IMR-90 (cell line): Measurements from ENCODE around the gene TPSB2.
"Not testable (repeated sequence)": the region's sequence is repeated elsewhere in the genome, so short reads cannot be mapped to it uniquely, and the experiment has no call there.

Source experiments
- CTCF ChIP-seq: conservative IDR thresholded peaks from 2 replicates; pipeline ENCODE4 v1.5.1; 2012; ENCODE audit warnings: mild to moderate bottlenecking, low read depth, low read length, improper control_type of control experiment
- ELK1 ChIP-seq: fragments of 150-350 bp; IDR thresholded peaks from 2 replicates; pipeline ENCODE4 v1.6.1; 2016; ENCODE audit warnings: low read depth, mild to moderate bottlenecking, low read length, moderate library complexity, borderline replicate concordance
- MAFK ChIP-seq: IDR thresholded peaks from 2 replicates; pipeline ENCODE4 v1.6.1; 2012; ENCODE audit warnings: low read depth, low read length, improper control_type of control experiment
- MAZ ChIP-seq: IDR thresholded peaks from 2 replicates; pipeline ENCODE4 v1.6.1; 2012; ENCODE audit warnings: low read depth, mild to moderate bottlenecking, low read length, improper control_type of control experiment, moderate library complexity, borderline replicate concordance
- POLR2A ChIP-seq: IDR thresholded peaks from 2 replicates; pipeline ENCODE4 v1.6.1; 2012; ENCODE audit warnings: mild to moderate bottlenecking, low read depth, low read length
- RAD21 ChIP-seq: IDR thresholded peaks from 2 replicates; pipeline ENCODE4 v1.6.1; 2012; ENCODE audit warnings: low read length, improper control_type of control experiment
- RFX5 ChIP-seq: IDR thresholded peaks from 2 replicates; pipeline ENCODE4 v1.8.0; 2012; ENCODE audit warnings: low read depth, mild to moderate bottlenecking, low read length, moderate library complexity
- SMC3 ChIP-seq: fragments of 150-350 bp; IDR thresholded peaks from 2 replicates; pipeline ENCODE4 v1.6.1; 2016; ENCODE audit warnings: low read depth, mild to moderate bottlenecking, antibody characterized with exemption, low read length, moderate library complexity
- USF2 ChIP-seq: fragments of 150-350 bp; IDR thresholded peaks from 2 replicates; pipeline ENCODE4 v1.6.1; 2017; ENCODE audit warnings: mild to moderate bottlenecking, antibody characterized with exemption, low read length, low read depth

- TF ChIP-seq CTCF, RAD21, ELK1, POLR2A, SMC3, MAZ, RFX5, MAFK, USF2: not testable (repeated sequence)
Measured at GRCh38 chr16:1228227-1228626, 1.8 kb downstream of the TPSB2 start.
